Trophoblast cell (in vitro differentiated cells and primary cell): ENCODE results near the gene SDHC.
"Not testable (repeated sequence)": the region's sequence is repeated elsewhere in the genome, so short reads cannot be mapped to it uniquely, and the experiment has no call there.

Experiments used
- DNase-seq, 2 donors: peaks; one replicate each; pipeline ENCODE4 v3.0.0-alpha.2; 2016
- H2AFZ ChIP-seq: 2 replicates; pipeline ENCODE4 v1.6.1; 2013; ENCODE audit warnings: low read length, moderate library complexity, mild to moderate bottlenecking; ENCODE audit not compliant: insufficient read depth, poor library complexity
- H2AK5ac ChIP-seq: 2 replicates; pipeline ENCODE4 v1.6.1; 2013; ENCODE audit warnings: mild to moderate bottlenecking, low read length
- H2BK120ac ChIP-seq: 2 replicates; pipeline ENCODE4 v1.6.1; 2013; ENCODE audit warnings: low read length, mild to moderate bottlenecking, moderate library complexity; ENCODE audit not compliant: insufficient read depth, poor library complexity
- H2BK12ac ChIP-seq: 2 replicates; pipeline ENCODE4 v1.6.1; 2013; ENCODE audit warnings: mild to moderate bottlenecking, low read length, moderate library complexity
- H2BK5ac ChIP-seq: 2 replicates; pipeline ENCODE4 v1.6.1; 2013; ENCODE audit warnings: low read length, low read depth, moderate library complexity, mild to moderate bottlenecking; ENCODE audit not compliant: poor library complexity
- H3K14ac ChIP-seq: 2 replicates; pipeline ENCODE4 v1.6.1; 2013; ENCODE audit warnings: mild to moderate bottlenecking, low read length
- H3K18ac ChIP-seq: 2 replicates; pipeline ENCODE4 v1.6.1; 2013; ENCODE audit warnings: mild to moderate bottlenecking, low read length
- H3K23ac ChIP-seq: 2 replicates; pipeline ENCODE4 v1.6.1; 2013; ENCODE audit warnings: low read length
- H3K27ac ChIP-seq: 2 replicates; pipeline ENCODE4 v1.5.1; 2013; ENCODE audit warnings: low read depth, mild to moderate bottlenecking, inconsistent platforms, low read length, moderate library complexity
- H3K27me3 ChIP-seq: 2 replicates; pipeline ENCODE4 v1.6.1; 2013; ENCODE audit warnings: inconsistent platforms, mild to moderate bottlenecking, low read length, moderate library complexity; ENCODE audit not compliant: insufficient read depth
- H3K36me3 ChIP-seq, 2 experiments: 1 replicate in 1 of 2; 2 replicates in 1 of 2; pipeline ENCODE4 v1.6.1; 2013; ENCODE audit warnings: low read length in 2 of 2, mild to moderate bottlenecking in 2 of 2, moderate library complexity in 1 of 2; ENCODE audit not compliant: insufficient read depth in 2 of 2, control insufficient read depth in 1 of 2
- H3K4ac ChIP-seq: 2 replicates; pipeline ENCODE4 v1.6.1; 2013; ENCODE audit warnings: low read depth, mild to moderate bottlenecking, low read length, moderate library complexity
- H3K4me1 ChIP-seq, 2 experiments: 1 replicate in 1 of 2; 2 replicates in 1 of 2; pipeline ENCODE4 v1.6.1; 2013; ENCODE audit warnings: low read length in 2 of 2, mild to moderate bottlenecking in 2 of 2, moderate library complexity in 1 of 2; ENCODE audit not compliant: insufficient read depth in 2 of 2, control insufficient read depth in 1 of 2
- H3K4me2 ChIP-seq: 2 replicates; pipeline ENCODE4 v1.6.1; 2013; ENCODE audit warnings: inconsistent platforms, mild to moderate bottlenecking, low read length, moderate library complexity
- H3K4me3 ChIP-seq: 2 replicates; pipeline ENCODE4 v1.5.1; 2013; ENCODE audit warnings: mild to moderate bottlenecking, low read depth, low read length, inconsistent platforms
- H3K79me1 ChIP-seq: one replicate; pipeline ENCODE4 v1.6.1; 2013; ENCODE audit warnings: low read length
- H3K79me2 ChIP-seq: 2 replicates; pipeline ENCODE4 v1.6.1; 2013; ENCODE audit warnings: low read length, mild to moderate bottlenecking; ENCODE audit not compliant: control insufficient read depth, insufficient read depth, poor library complexity
- H3K9ac ChIP-seq: 2 replicates; pipeline ENCODE4 v1.6.1; 2013; ENCODE audit warnings: mild to moderate bottlenecking, low read length
- H3K9me3 ChIP-seq: 2 replicates; pipeline ENCODE4 v1.6.1; 2013; ENCODE audit warnings: low read depth, mild to moderate bottlenecking, control low read depth, inconsistent platforms, low read length; ENCODE audit not compliant: insufficient read depth
- H4K12ac ChIP-seq: 2 replicates; pipeline ENCODE4 v1.6.1; 2013; ENCODE audit warnings: low read depth, mild to moderate bottlenecking, low read length, moderate library complexity
- H4K8ac ChIP-seq: 2 replicates; pipeline ENCODE4 v1.6.1; 2013; ENCODE audit warnings: low read depth, mild to moderate bottlenecking, low read length, moderate library complexity
- H4K91ac ChIP-seq: one replicate; pipeline ENCODE4 v1.6.1; 2013; ENCODE audit warnings: low read depth, mild to moderate bottlenecking, low read length, moderate library complexity
- WGBS: extraction: QIAGEN DNeasy Blood & Tissue Kit; methylation state at CpG from one replicate; pipeline ENCODE4 v1.1.7; 2013; ENCODE audit warnings: missing lambda C conversion rate; ENCODE audit not compliant: insufficient read length, insufficient coverage; ENCODE audit errors: extremely low coverage; 5-methylcytosine and 5-hydroxymethylcytosine counted together

Gene SDHC

GRCh38 chr1:161309868-161310267, 4.3 kb upstream of the SDHC start, which contains the start of gene MPZ:
Gene MPZ (minus strand): TSS chr1:161309968. CDS start chr1:161309905, 63 bp downstream.
- Histone ChIP-seq H2BK120ac (no peak within 1 kb of the TSS), H2AFZ (no peak within 1 kb of the TSS), H3K27ac (no peak within 1 kb of the TSS), H4K8ac (no peak within 1 kb of the TSS), H2AK5ac (no peak within 1 kb of the TSS), H4K12ac (no peak within 1 kb of the TSS), H3K36me3 (no peaks in the 10 kb centered on the region), H4K91ac (no peak within 1 kb of the TSS), H3K9ac (no peak within 1 kb of the TSS), H3K18ac (no peak within 1 kb of the TSS), H3K4ac (no peak within 1 kb of the TSS), H3K4me2 (no peak within 1 kb of the TSS), H3K79me2 (peaks cover 9% of the 10 kb centered on the region), H2BK5ac (no peak within 1 kb of the TSS), H2BK12ac (no peak within 1 kb of the TSS), H3K4me1 (peaks cover 5 to 10% of the 10 kb centered on the region in 2 experiments), H3K79me1 (peaks cover 11% of the 10 kb centered on the region), H3K4me3 (no peak within 1 kb of the TSS), H3K23ac (no peak within 1 kb of the TSS), H3K27me3 (no peaks in the 10 kb centered on the region), H3K9me3 (peaks cover 6% of the 10 kb centered on the region), H3K14ac (no peak within 1 kb of the TSS)
- DNase-seq, result no peak
- no CpG with 5 or more reads among the region's 2 CpGs for WGBS

GRCh38 chr1:161311595-161312181, 2.5 kb upstream of the SDHC start:
- no peak overlapping the region for H3K14ac ChIP-seq
- DNase-seq, result peak; percentile 18 to 46

GRCh38 chr1:161313554-161314200, 504 bp upstream of the SDHC start:
- Histone ChIP-seq H2BK12ac (no peak overlapping the region), H3K9me3 (peaks cover 1% of the 10 kb centered on the region), H2BK5ac (peak overlapping the region; percentile 44), H3K23ac (no peak overlapping the region), H3K9ac (no peak overlapping the region), H3K4me1 (peaks cover 2 to 3% of the 10 kb centered on the region in 2 experiments), H3K4me3 (peak overlapping the region; percentile 38), H3K79me1 (peaks cover 8% of the 10 kb centered on the region), H3K27ac (peak overlapping the region; percentile 52), H2AFZ (peak overlapping the region; percentile 51), H3K27me3 (no peaks in the 10 kb centered on the region), H4K8ac (peak overlapping the region; percentile 96), H2AK5ac (no peak overlapping the region), H3K14ac (peak overlapping the region; percentile 77), H3K79me2 (peaks cover 5% of the 10 kb centered on the region), H3K36me3 (peaks cover 0 to 2% of the 10 kb centered on the region in 2 experiments), H4K12ac (peak overlapping the region; percentile 78), H4K91ac (peak overlapping the region; percentile 20), H2BK120ac (peak overlapping the region; percentile 41), H3K4me2 (peak overlapping the region; percentile 72), H3K18ac (peak overlapping the region; percentile 34), H3K4ac (no peak overlapping the region)
- no peak for DNase-seq
- WGBS, result no CpG with 5 or more reads among the region's 28 CpGs

More at GRCh38 chr1:161311595-161312181, 2.5 kb upstream of the SDHC start:
- H3K79me1 ChIP-seq, result peaks cover 8% of the 10 kb centered on the region
- H3K18ac ChIP-seq, result no peak overlapping the region
- no peak overlapping the region for H3K4me2 ChIP-seq
- H2BK120ac ChIP-seq, result no peak overlapping the region
- no peak overlapping the region for H3K4me3 ChIP-seq
- H2BK5ac ChIP-seq, result no peak overlapping the region
- WGBS, result no CpG with 5 or more reads among the region's 4 CpGs
- H3K23ac ChIP-seq, result no peak overlapping the region
- H3K36me3 ChIP-seq, result no peaks in the 10 kb centered on the region
- H3K9me3 ChIP-seq, result peaks cover 1% of the 10 kb centered on the region
- no peaks in the 10 kb centered on the region for H3K27me3 ChIP-seq
- no peak overlapping the region for H3K9ac ChIP-seq
- H3K27ac ChIP-seq, result no peak overlapping the region
- H4K8ac ChIP-seq, result no peak overlapping the region
- no peak overlapping the region for H3K4ac ChIP-seq
- H2AFZ ChIP-seq, result no peak overlapping the region
- no peak overlapping the region for H4K12ac ChIP-seq
- H2BK12ac ChIP-seq, result no peak overlapping the region
- H3K4me1 ChIP-seq, result peaks cover 2 to 3% of the 10 kb centered on the region in 2 experiments
- H3K79me2 ChIP-seq, result peaks cover 5% of the 10 kb centered on the region
- H2AK5ac ChIP-seq, result no peak overlapping the region
- no peak overlapping the region for H4K91ac ChIP-seq

- H3K36me3 ChIP-seq, H2AK5ac ChIP-seq, H3K4me1 ChIP-seq, H3K14ac ChIP-seq, H3K9me3 ChIP-seq, H3K4me3 ChIP-seq, H3K4me2 ChIP-seq, H3K79me1 ChIP-seq, H4K12ac ChIP-seq, H4K91ac ChIP-seq, H3K27me3 ChIP-seq, H3K27ac ChIP-seq, H3K18ac ChIP-seq, H4K8ac ChIP-seq, H2BK120ac ChIP-seq, H2BK12ac ChIP-seq, H3K23ac ChIP-seq, H2BK5ac ChIP-seq, H3K79me2 ChIP-seq, H2AFZ ChIP-seq, H3K4ac ChIP-seq, H3K9ac ChIP-seq: not testable (repeated sequence)
- DNase-seq, result peak; percentile 59 to 69
- no CpG with 5 or more reads among the region's 17 CpGs for WGBS
These were observed 1.9 kb downstream of the SDHC start for GRCh38 chr1:161315841-161316674.
